A673 (cell line): Measurements from ENCODE around the gene MAP4K4.

ENCODE experiments used
- EZH2 ChIP-seq: fragments of 200-600 bp; sonication (generic); IDR thresholded peaks from 2 replicates; pipeline ENCODE4 v1.6.1; 2017; ENCODE audit warnings: borderline replicate concordance, low read depth, mild to moderate bottlenecking, mixed read lengths, antibody characterized with exemption, low read length; ENCODE audit not compliant: poor library complexity, severe bottlenecking
- TF ChIP-seq, protein P1 (sequence below): fragments of 300-800, 200-600 bp; sonication (generic); conservative IDR thresholded peaks from 2 replicates; pipeline ENCODE4 v1.5.1; 2017; ENCODE audit warnings: low read depth, mild to moderate bottlenecking, antibody characterized with exemption, low read length, moderate library complexity, mixed read lengths

DNA sequence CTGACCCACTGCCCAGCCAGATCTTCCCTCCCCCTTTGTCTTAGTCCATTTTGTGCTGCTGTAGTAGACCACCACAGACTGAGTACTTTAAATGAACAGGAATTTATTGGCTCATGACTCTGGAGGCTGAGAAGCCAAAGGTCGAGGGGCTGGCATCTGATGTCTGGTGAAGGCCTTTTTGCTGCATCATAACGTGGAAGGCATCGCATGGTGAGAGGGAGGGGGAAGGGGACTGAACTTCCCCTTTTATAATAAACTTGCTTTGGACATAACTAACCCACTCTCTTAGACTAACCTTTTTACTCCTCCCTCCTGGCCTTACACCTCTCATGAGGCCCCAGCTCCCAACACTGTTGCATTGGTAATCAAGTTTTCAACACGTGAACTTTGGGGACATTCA, 83.8 kb downstream of the MAP4K4 start:
- TF ChIP-seq, protein P1, sequence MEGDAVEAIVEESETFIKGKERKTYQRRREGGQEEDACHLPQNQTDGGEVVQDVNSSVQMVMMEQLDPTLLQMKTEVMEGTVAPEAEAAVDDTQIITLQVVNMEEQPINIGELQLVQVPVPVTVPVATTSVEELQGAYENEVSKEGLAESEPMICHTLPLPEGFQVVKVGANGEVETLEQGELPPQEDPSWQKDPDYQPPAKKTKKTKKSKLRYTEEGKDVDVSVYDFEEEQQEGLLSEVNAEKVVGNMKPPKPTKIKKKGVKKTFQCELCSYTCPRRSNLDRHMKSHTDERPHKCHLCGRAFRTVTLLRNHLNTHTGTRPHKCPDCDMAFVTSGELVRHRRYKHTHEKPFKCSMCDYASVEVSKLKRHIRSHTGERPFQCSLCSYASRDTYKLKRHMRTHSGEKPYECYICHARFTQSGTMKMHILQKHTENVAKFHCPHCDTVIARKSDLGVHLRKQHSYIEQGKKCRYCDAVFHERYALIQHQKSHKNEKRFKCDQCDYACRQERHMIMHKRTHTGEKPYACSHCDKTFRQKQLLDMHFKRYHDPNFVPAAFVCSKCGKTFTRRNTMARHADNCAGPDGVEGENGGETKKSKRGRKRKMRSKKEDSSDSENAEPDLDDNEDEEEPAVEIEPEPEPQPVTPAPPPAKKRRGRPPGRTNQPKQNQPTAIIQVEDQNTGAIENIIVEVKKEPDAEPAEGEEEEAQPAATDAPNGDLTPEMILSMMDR = no peak
- no peak for TF ChIP-seq EZH2
